ENCODE results near the gene UBB.

GRCh38 chr17:16391451-16391850 is 10.6 kb downstream of the UBB start:
- TF ChIP-seq CTCF (conservative IDR thresholded peaks at IDR 0.05; ENCODE audit: low read depth, low read length), result no peak
- TF ChIP-seq EZH2 (IDR thresholded peaks at IDR 0.05; ENCODE audit: low read length, unreplicated experiment), result no peak
- no peak for TF ChIP-seq EZH2phosphoT487 (IDR thresholded peaks at IDR 0.05; ENCODE audit: borderline replicate concordance, low read length)
